ENCODE data around the gene SPI1.

- TF ChIP-seq, protein P1, sequence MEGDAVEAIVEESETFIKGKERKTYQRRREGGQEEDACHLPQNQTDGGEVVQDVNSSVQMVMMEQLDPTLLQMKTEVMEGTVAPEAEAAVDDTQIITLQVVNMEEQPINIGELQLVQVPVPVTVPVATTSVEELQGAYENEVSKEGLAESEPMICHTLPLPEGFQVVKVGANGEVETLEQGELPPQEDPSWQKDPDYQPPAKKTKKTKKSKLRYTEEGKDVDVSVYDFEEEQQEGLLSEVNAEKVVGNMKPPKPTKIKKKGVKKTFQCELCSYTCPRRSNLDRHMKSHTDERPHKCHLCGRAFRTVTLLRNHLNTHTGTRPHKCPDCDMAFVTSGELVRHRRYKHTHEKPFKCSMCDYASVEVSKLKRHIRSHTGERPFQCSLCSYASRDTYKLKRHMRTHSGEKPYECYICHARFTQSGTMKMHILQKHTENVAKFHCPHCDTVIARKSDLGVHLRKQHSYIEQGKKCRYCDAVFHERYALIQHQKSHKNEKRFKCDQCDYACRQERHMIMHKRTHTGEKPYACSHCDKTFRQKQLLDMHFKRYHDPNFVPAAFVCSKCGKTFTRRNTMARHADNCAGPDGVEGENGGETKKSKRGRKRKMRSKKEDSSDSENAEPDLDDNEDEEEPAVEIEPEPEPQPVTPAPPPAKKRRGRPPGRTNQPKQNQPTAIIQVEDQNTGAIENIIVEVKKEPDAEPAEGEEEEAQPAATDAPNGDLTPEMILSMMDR (IDR thresholded peaks at IDR 0.05) = no peak
- no peak for TF ChIP-seq POLR2A (IDR thresholded peaks at IDR 0.05)
Measured at GRCh38 chr11:47394050-47394321, 15.6 kb upstream of the SPI1 start.

All from body of pancreas (tissue), 4 donors.